ENCODE data around the gene GTSE1. TPM values are rescaled to one million over a fixed set of nuclear protein-coding genes. Genes with fewer than 3 reads are reported as not detected.

The GTSE1 gene
- polyA plus RNA-seq, 10 donors, result 6.5 to 15.4 (median 9.0) TPM

GRCh38 chr22:46273432-46274148 lies 23.1 kb upstream of the GTSE1 start:
- DNase-seq, result no peak

- DNase-seq, result no peak
These were observed 22.3 kb upstream of the GTSE1 start for GRCh38 chr22:46274381-46274780.

GRCh38 chr22:46275455-46276122 lies 21.1 kb upstream of the GTSE1 start:
- DNase-seq, result no peak

- DNase-seq, result no peak
These were observed 20.1 kb upstream of the GTSE1 start for GRCh38 chr22:46276563-46276962.

GRCh38 chr22:46278656-46279645 lies 17.7 kb upstream of the GTSE1 start:
- no peak for DNase-seq

- no peak for DNase-seq
These were observed 16.4 kb upstream of the GTSE1 start for GRCh38 chr22:46280063-46280817.

GRCh38 chr22:46280999-46281623 lies 15.6 kb upstream of the GTSE1 start:
- no peak for DNase-seq

- no peak for DNase-seq
These were observed 14.6 kb upstream of the GTSE1 start for GRCh38 chr22:46281866-46282678.

- DNase-seq, result no peak
These were observed 10.7 kb upstream of the GTSE1 start for GRCh38 chr22:46286006-46286405.

- DNase-seq, result no peak
These were observed 9.5 kb upstream of the GTSE1 start for GRCh38 chr22:46286941-46287872.

- DNase-seq, result peak in 1 of 3 donors; percentile 52
These were observed 8.6 kb upstream of the GTSE1 start for GRCh38 chr22:46287873-46288751.

GRCh38 chr22:46288846-46289243 lies 7.8 kb upstream of the GTSE1 start:
- no peak for DNase-seq

- no peak for DNase-seq
These were observed 7.3 kb upstream of the GTSE1 start for GRCh38 chr22:46289244-46289891.

- no peak for DNase-seq
These were observed 6.4 kb upstream of the GTSE1 start for GRCh38 chr22:46290121-46290842.

- DNase-seq, result no peak
These were observed 5.6 kb upstream of the GTSE1 start for GRCh38 chr22:46290843-46291785.
